Right ventricle myocardium superior (tissue), 1 donor: ENCODE results near the gene NSL1. TPM values are rescaled to one million over a fixed set of nuclear protein-coding genes. Genes with fewer than 3 reads are reported as not detected.
A peak's percentile ranks its signal among the peaks of the same experiment; 100 is the strongest.
"Not testable (repeated sequence)": the region's sequence is repeated elsewhere in the genome, so short reads cannot be mapped to it uniquely, and the experiment has no call there.

Source experiments
- ATAC-seq: fragments of 200-7000 bp; cut with Tn5 transposase; one replicate; pipeline ENCODE4 v1.9.1; 2020; ENCODE audit warnings: mild to moderate bottlenecking; ENCODE audit not compliant: poor library complexity
- DNase-seq: peaks from one replicate; pipeline ENCODE4 v3.0.0-alpha.2; 2020
- intact Hi-C: fragments of 100-400 bp; cut with DNase I; formaldehyde crosslinking; loops from one replicate; pipeline ENCODE4 v1.11.2; 2022
- total RNA-seq: library from RNA; stranded (reverse); fragmentation: NEBNext Ultra II Directional; extraction: Animal tissue kit (Norgen Biotek cat#: 25700); gene quantifications from one replicate; pipeline ENCODE4 v1.2.1, GENCODE V29; 2021
- donor health status: DM: no; HTN: yes; CAD: no; lungs with severe emphysema.

NSL1 gene
- total RNA-seq, 1 donor from 2014 or later = 24.6 TPM

GRCh38 chr1:212760126-212760823 is 31.3 kb downstream of the NSL1 start:
- ATAC-seq = peak; percentile 31
- DNase-seq = no peak
- intact Hi-C loops = no loop called here

DNA sequence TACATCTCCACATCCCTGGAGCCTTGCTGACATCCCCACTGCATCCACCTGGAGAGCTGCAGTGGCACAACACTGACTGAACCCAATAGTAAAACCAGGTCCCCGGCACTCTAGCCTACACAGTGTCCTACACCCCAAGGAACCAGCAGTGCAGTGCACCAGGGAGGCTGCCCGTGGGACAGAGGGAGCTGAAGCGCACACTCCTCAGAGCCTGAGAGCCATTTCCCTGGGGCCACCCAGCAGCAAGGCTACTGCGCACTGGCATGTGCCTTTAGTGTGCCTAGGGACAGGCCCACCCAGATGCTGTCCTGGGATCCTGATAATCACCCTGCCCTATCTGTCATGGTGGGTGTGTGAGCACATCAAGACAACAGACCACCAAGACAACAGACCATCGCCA is 31.9 kb downstream of the NSL1 start:
- intact Hi-C loops = no loop called here
- no peak for ATAC-seq

DNA sequence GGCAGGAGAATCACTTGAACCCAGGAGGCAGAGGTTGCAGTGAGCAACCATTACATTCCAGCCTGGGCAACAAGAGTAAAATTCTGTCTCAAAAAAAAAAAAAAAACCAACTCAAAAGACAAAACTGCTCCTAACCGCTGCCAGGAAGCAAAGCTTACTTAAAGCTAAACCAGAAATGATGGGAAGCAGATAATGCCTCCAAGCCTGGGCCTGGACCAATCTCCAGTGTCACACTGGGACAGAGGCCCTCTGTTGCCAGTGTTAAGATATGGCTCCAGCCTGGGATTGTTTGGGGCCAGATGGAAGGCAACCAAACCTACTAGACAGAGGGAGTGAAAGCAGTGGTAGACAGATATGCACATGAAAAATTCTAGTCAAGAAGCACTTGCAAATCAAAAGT is 36.9 kb downstream of the NSL1 start:
- DNase-seq = no peak
- intact Hi-C loops = no loop called here
- ATAC-seq = peak; percentile 85

More for the DNA sequence above, 31.9 kb downstream of the NSL1 start:
- no peak for DNase-seq

- no peak for ATAC-seq
- DNase-seq = no peak
- intact Hi-C loops = no loop called here
Measured at GRCh38 chr1:212754193-212754592, 37.4 kb downstream of the NSL1 start.

DNA sequence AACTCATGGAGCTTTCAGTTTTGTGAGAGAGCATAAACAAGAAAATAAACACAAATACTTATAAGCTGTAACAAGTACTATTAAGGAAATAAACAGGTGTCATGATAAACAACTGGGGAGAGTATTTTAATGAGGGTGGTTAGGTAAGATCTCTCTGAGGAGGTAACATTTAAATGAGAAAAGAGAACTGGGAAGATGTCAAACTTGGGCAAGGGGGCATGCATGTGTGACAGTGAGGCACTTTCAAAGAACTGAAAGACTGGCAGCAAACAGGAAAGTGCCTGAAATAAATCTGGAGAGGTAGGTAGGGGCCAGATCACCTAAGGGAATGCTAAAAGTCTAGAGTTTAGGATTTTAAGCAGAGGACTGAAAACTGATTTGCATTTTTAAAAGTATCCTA is 37.8 kb downstream of the NSL1 start:
- ATAC-seq = no peak
- DNase-seq = no peak
- intact Hi-C loops = no loop called here

- intact Hi-C loops = no loop called here
- ATAC-seq (no peak), DNase-seq (no peak)
Measured at GRCh38 chr1:212752934-212753497, 38.6 kb downstream of the NSL1 start.

DNA sequence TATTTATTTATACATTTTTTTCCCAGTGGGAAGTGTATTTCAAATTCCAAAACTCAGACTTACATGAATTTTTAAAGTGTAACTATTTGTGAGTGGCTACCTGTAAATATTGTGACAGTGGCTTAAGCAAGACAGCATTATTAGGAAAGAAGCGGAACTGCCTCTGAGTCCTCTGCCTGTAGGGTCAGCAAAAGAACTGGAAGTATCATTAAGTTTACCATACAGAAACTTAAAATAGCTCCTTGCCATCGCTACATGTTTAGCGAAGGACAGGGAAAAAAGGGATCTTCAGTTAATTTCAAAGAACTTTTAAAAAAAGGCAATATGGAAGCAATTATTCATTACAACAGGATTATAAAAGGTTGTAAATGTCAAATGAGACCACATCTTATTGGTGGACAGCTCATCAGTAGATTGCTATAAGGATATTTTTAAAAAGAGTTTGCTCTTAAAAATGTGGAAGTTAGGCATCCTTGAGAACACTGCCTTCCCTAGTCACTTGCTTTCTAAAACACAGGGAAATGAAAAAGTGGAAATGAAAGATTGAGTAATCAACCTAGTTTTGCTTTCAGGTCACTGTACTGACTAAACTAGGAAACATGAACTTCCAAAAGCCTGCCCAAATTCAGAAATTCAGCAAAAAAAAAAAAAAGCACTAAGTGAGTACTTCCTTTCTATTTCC is 39.2 kb downstream of the NSL1 start:
- DNase-seq (no peak), ATAC-seq (peak; percentile 76)
- intact Hi-C loops = no loop called here

GRCh38 chr1:212749821-212750535 is 41.6 kb downstream of the NSL1 start:
- peak; percentile 34 for ATAC-seq
- intact Hi-C loops = no loop called here
- DNase-seq = no peak

DNA sequence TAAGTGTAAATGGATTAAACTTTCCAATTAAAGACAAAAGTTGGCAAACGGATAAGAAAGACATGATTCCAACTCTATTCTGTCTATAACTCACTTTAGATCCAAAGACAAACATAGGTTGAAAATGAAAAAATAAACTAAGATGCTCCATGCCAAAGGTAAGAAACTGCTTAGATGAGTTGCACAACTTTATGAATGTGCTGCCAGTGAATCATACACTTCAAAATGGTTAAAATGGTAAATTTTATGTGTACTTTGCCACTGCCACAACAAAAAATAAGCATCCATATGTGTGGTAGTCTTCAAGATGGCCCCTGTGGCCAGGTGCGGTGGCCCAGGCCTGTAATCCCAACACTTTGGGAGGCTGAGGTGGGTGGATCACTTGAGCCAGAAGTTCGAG is 45.0 kb downstream of the NSL1 start:
- DNase-seq = no peak
- no peak for ATAC-seq
- intact Hi-C loops = no loop called here

- intact Hi-C loops = no loop called here
- ATAC-seq (no peak), DNase-seq (no peak)
Measured at GRCh38 chr1:212745303-212745702, 46.3 kb downstream of the NSL1 start.

DNA sequence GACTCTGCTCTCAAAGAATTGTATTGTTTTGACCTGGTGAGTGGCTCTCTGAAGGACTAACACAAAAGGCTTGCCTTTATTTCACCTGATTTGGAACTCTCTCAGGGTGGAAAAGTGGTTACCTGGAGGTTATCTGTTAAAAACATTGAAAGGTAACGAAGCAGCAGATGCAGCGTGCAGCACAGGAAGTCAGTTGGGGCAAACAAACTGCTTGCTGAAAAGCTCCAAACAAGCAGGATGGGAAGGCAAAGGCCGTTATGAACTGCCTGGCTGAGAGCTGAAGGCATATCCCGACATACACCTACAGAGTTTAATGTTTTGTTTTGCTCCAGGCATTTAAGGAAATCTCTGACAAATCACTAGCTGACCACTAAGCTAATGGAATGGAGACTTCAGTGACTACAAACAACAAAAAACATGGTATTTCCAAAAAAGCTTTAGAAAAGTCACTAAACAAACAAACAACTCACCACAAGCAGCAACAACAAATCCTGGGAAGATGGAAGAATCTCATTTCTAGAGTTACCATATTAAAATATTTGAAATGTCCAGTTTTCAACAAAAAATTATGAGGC is 47.6 kb downstream of the NSL1 start:
- ATAC-seq = no peak
- intact Hi-C loops = no loop called here
- no peak for DNase-seq

- no peak for ATAC-seq
- intact Hi-C loops = no loop called here
- DNase-seq = no peak
Measured at GRCh38 chr1:212738330-212738729, 53.2 kb downstream of the NSL1 start.

- no peak for ATAC-seq
- no peak for DNase-seq
- intact Hi-C loops = no loop called here
Measured at GRCh38 chr1:212737559-212737958, 54.0 kb downstream of the NSL1 start.

DNA sequence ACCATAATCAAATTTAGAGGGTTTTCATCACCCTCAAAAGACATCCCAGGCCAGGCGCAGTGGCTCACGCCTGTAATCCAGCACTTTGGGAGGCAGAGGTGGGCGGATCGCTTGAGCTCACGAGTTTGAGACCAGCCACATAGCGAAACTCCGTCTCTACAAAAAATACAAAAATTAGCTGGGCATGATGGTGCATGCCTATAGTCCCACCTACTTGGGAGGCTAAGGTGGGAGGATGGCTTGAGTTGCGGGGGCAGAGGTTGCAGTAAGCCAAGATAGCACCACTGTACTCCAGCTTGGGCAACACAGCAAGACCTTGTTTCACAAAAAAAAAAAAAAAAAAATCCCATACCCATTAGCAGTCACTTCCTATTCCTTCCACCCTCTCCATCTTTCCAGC is 58.5 kb downstream of the NSL1 start:
- intact Hi-C loops = no loop called here
- DNase-seq (no peak), ATAC-seq (no peak)

DNA sequence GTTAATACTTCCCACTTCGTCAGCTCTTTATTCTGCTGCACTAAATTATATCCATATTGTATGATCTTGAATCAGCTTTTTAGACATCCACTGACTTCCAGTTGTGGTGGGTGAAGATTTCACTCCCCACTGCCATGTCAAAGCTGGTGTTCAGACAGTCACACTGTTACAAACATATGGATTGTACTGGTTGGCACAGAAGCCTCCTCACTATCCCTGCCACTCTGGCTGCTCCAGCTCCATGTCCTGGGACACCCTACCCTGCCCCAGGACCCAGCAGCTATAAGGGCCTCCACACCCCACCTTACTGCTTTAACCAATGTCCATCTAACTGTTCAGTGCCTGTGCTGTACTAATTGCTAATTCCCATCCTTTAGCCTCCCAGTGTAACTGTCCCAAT is 59.9 kb downstream of the NSL1 start:
- ATAC-seq (no peak), DNase-seq (no peak)
- intact Hi-C loops = no loop called here

GRCh38 chr1:212728606-212729005 is 63.0 kb downstream of the NSL1 start:
- no peak for ATAC-seq
- no peak for DNase-seq
- intact Hi-C loops = no loop called here

GRCh38 chr1:212727386-212728181 is 64.0 kb downstream of the NSL1 start:
- no peak for DNase-seq
- intact Hi-C loops = no loop called here
- no peak for ATAC-seq

GRCh38 chr1:212724679-212725078 is 66.9 kb downstream of the NSL1 start:
- DNase-seq, intact Hi-C loops: not testable (repeated sequence)

More at GRCh38 chr1:212724679-212725078, 66.9 kb downstream of the NSL1 start:
- ATAC-seq = not testable (repeated sequence)
